ENCODE measurements around the gene ARAP3. TPM values are rescaled to one million over a fixed set of nuclear protein-coding genes. Genes with fewer than 3 reads are reported as not detected.

ARAP3 gene
- total and polyA plus RNA-seq, 2 donors (not counting 1 experiment from before 2014, with no cell fraction given) = 0.34 to 3.7 TPM

DNA sequence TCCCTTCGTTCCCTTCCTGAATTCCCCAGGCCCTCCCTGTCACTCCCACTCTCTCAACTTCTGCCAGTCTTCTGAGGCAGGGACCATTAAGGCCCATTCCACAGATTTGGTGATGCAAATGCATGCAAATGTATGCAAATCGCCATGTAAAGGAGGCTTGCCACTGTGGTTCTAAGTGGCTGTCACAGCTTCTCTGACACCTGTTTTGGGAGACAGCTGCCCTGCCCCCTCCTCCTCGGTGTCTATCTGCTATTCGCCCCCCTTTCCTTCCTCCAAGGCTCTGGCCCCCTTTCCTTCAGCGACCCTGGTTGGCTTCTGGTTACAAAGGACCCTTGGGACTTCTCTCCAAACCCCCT lies 10.5 kb upstream of the ARAP3 start:
- TF ChIP-seq EZH2 (IDR thresholded peaks at IDR 0.05; ENCODE audit: borderline replicate concordance, insufficient read depth, low read depth, low read length, poor library complexity, severe bottlenecking) (no peak), CTCF (IDR thresholded peaks at IDR 0.05) (no peak)
- 38% methylated on average over 5 of the region's 5 CpGs for WGBS (ENCODE audit: insufficient coverage)
- POLR2A ChIA-PET = interaction anchor here (0.5 to 1.9 kb wide), 4 partner anchors 73 to 320 kb away, joined by 3 to 7 read pairs (median 3); partner anchors contain the start of gene GNPDA1
- Histone ChIP-seq H3K27me3 (replicated peaks in 1 of 4; ENCODE audit: control extremely low read depth in 1 of 4, control insufficient read depth in 3 of 4, insufficient read depth in 4 of 4, low read length in 3 of 4) (peaks cover 0 to 46% (median 10%) of the 10 kb centered on the region in 4 experiments), H3K27ac (ENCODE audit: low read length in 2 of 2) (no peak overlapping the region), H2AFZ (ENCODE audit: insufficient read depth, low read depth, low read length, poor library complexity, severe bottlenecking) (peak overlapping the region; percentile 57), H3K79me2 (ENCODE audit: control insufficient read depth, insufficient read depth, low read length) (no peaks in the 10 kb centered on the region), H3K4me1 (ENCODE audit: control insufficient read depth in 2 of 2, insufficient read depth in 2 of 2, low read length in 2 of 2) (peaks cover 8% of the 10 kb centered on the region in 2 donors), H3K36me3 (replicated peaks in 1 of 2; ENCODE audit: control extremely low read depth in 1 of 2, control insufficient read depth in 1 of 2, extremely low read depth in 1 of 2, insufficient read depth in 2 of 2, low read length in 1 of 2) (no peaks in the 10 kb centered on the region), H3K4me3 (ENCODE audit: control extremely low read depth in 1 of 5, extremely low read depth in 1 of 5, insufficient read depth in 1 of 5, low read depth in 2 of 5, low read length in 4 of 5) (peak overlapping the region in 4 of 5 experiments; percentile 3 to 57 (median 33)), H3K9ac (ENCODE audit: low read length) (peak overlapping the region; percentile 52), H3K9me3 (ENCODE audit: control extremely low read depth in 1 of 3, control insufficient read depth in 2 of 3, insufficient read depth in 1 of 3, low read length in 2 of 3) (no peaks in the 10 kb centered on the region), H3K4me2 (replicated peaks; ENCODE audit: low read depth, low read length, poor library complexity, severe bottlenecking) (peak overlapping the region; percentile 78), H4K20me1 (ENCODE audit: control insufficient read depth, insufficient read depth, low read length, poor library complexity, severe bottlenecking) (no peaks in the 10 kb centered on the region)
- CTCF ChIA-PET = interaction anchor here (1.0 to 10.3 kb wide), 45 partner anchors 9 to 1106 kb away, joined by 3 to 198 read pairs (median 5); partner anchors contain the start of genes ARAP3, DELE1, GNPDA1 and HDAC3
- DNase-seq = no peak
- peak; percentile 7 for ATAC-seq (ENCODE audit: low read depth)
- Mint-ChIP-seq H3K27ac (no peak overlapping the region), H3K4me1 (peaks cover 7% of the 10 kb centered on the region), H3K4me3 (peak overlapping the region; percentile 44), H3K27me3 (peaks cover 73% of the 10 kb centered on the region), H3K9me3 (ENCODE audit: insufficient read depth) (no peaks in the 10 kb centered on the region)
- intact Hi-C loops (cut with micrococcal nuclease) = loop anchor here (1.0 to 2.0 kb wide), 5 partner anchors 187 to 453 kb away; partner anchors contain the start of gene RNF14

GRCh38 chr5:141691867-141692532 lies 10.0 kb upstream of the ARAP3 start:
- no peaks in the 10 kb centered on the region for H3K9me3 ChIP-seq (ENCODE audit: control extremely low read depth in 1 of 3, control insufficient read depth in 2 of 3, insufficient read depth in 1 of 3, low read length in 2 of 3)
- POLR2A ChIA-PET = interaction anchor here (0.5 to 1.9 kb wide), 5 partner anchors 73 to 320 kb away, joined by 3 to 7 read pairs (median 3); partner anchors contain the start of gene GNPDA1
- H3K4me1 Mint-ChIP-seq = peaks cover 7% of the 10 kb centered on the region
- TF ChIP-seq EZH2 (IDR thresholded peaks at IDR 0.05; ENCODE audit: borderline replicate concordance, insufficient read depth, low read depth, low read length, poor library complexity, severe bottlenecking) (no peak), CTCF (IDR thresholded peaks at IDR 0.05) (peak; percentile 98)
- H3K9me3 Mint-ChIP-seq (ENCODE audit: insufficient read depth) = no peaks in the 10 kb centered on the region
- H3K79me2 ChIP-seq (ENCODE audit: control insufficient read depth, insufficient read depth, low read length) = no peaks in the 10 kb centered on the region
- no peak overlapping the region for H3K27ac ChIP-seq (ENCODE audit: low read length in 2 of 2)
- H3K4me3 ChIP-seq (ENCODE audit: control extremely low read depth in 1 of 5, extremely low read depth in 1 of 5, insufficient read depth in 1 of 5, low read depth in 2 of 5, low read length in 4 of 5) = peak overlapping the region in 4 of 5 experiments; percentile 3 to 57 (median 33)
- ATAC-seq (ENCODE audit: low read depth) (peak; percentile 95), DNase-seq (peak; percentile 86)
- peak overlapping the region; percentile 52 for H3K9ac ChIP-seq (ENCODE audit: low read length)
- no peak overlapping the region for H3K27ac Mint-ChIP-seq
- H4K20me1 ChIP-seq (ENCODE audit: control insufficient read depth, insufficient read depth, low read length, poor library complexity, severe bottlenecking) = no peaks in the 10 kb centered on the region
- H3K4me2 ChIP-seq (replicated peaks; ENCODE audit: low read depth, low read length, poor library complexity, severe bottlenecking) = peak overlapping the region; percentile 78
- peaks cover 0 to 47% (median 7%) of the 10 kb centered on the region in 4 experiments for H3K27me3 ChIP-seq (replicated peaks in 1 of 4; ENCODE audit: control extremely low read depth in 1 of 4, control insufficient read depth in 3 of 4, insufficient read depth in 4 of 4, low read length in 3 of 4)
- 1% methylated on average over 29 of the region's 30 CpGs for WGBS (ENCODE audit: insufficient coverage)
- intact Hi-C loops (cut with micrococcal nuclease) = loop anchor here (1.0 to 2.0 kb wide), 5 partner anchors 187 to 453 kb away; partner anchors contain the start of gene RNF14
- no peaks in the 10 kb centered on the region for H3K36me3 ChIP-seq (replicated peaks in 1 of 2; ENCODE audit: control extremely low read depth in 1 of 2, control insufficient read depth in 1 of 2, extremely low read depth in 1 of 2, insufficient read depth in 2 of 2, low read length in 1 of 2)
- H2AFZ ChIP-seq (ENCODE audit: insufficient read depth, low read depth, low read length, poor library complexity, severe bottlenecking) = peak overlapping the region; percentile 57
- peaks cover 68% of the 10 kb centered on the region for H3K27me3 Mint-ChIP-seq
- H3K4me3 Mint-ChIP-seq = peak overlapping the region; percentile 44
- CTCF ChIA-PET = interaction anchor here (0.6 to 10.3 kb wide), 59 partner anchors 9 to 1106 kb away, joined by 3 to 198 read pairs (median 4); partner anchors contain the start of genes ARAP3, DELE1, GNPDA1 and HDAC3
- peaks cover 8% of the 10 kb centered on the region in 2 donors for H3K4me1 ChIP-seq (ENCODE audit: control insufficient read depth in 2 of 2, insufficient read depth in 2 of 2, low read length in 2 of 2)

Data from B cell (primary cell).